Measurements from ENCODE around the gene ZCCHC4.

DNA sequence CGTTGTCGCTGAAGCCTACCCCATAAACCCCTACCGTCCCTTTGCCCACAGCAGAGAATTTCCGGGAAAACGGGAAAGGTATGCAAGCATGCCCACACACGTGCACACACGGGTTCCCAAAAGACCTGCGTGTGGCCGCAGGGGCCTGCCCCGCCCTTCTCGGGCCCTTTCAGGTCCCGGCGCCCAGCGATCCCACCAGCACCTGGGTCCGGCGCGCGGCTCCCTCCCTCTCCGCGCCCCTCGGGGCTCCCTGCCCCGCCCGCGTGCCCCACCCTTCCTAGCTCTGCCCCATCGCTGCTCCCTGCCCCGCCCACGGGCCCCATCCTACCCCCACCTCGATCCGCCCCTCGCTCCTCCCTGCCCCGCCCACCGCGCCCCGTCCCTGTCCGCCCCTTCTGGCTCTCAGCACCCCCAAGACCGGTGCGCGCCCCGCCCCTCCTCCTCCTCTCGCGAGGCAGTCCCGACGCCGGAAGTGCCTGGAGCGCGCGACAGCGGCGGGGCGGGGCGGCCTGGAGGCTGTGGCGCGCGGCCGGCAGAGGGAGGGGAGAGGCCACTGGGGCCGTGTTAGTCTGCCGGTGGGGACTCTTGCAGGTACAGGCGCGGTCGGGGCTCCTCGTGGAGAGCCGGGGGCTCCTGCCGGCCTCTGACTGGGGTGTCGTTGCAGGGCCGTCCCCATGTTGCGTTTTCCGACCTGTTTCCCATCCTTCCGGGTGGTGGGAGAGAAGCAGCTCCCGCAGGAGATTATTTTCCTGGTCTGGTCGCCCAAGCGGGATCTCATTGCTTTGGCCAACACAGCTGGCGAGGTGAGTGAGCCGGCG is 64.4 kb downstream of the ZCCHC4 start, which contains the start of gene ANAPC4:
- peak; percentile 62 to 76 for TF ChIP-seq POLR2A (IDR thresholded peaks at IDR 0.05)
- TF ChIP-seq, protein P1, sequence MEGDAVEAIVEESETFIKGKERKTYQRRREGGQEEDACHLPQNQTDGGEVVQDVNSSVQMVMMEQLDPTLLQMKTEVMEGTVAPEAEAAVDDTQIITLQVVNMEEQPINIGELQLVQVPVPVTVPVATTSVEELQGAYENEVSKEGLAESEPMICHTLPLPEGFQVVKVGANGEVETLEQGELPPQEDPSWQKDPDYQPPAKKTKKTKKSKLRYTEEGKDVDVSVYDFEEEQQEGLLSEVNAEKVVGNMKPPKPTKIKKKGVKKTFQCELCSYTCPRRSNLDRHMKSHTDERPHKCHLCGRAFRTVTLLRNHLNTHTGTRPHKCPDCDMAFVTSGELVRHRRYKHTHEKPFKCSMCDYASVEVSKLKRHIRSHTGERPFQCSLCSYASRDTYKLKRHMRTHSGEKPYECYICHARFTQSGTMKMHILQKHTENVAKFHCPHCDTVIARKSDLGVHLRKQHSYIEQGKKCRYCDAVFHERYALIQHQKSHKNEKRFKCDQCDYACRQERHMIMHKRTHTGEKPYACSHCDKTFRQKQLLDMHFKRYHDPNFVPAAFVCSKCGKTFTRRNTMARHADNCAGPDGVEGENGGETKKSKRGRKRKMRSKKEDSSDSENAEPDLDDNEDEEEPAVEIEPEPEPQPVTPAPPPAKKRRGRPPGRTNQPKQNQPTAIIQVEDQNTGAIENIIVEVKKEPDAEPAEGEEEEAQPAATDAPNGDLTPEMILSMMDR (IDR thresholded peaks at IDR 0.05) = peak in 3 of 6 experiments; percentile 17 to 37 (median 33)
